ENCODE measurements around the gene SLCO2B1.

- TF ChIP-seq, protein P1, sequence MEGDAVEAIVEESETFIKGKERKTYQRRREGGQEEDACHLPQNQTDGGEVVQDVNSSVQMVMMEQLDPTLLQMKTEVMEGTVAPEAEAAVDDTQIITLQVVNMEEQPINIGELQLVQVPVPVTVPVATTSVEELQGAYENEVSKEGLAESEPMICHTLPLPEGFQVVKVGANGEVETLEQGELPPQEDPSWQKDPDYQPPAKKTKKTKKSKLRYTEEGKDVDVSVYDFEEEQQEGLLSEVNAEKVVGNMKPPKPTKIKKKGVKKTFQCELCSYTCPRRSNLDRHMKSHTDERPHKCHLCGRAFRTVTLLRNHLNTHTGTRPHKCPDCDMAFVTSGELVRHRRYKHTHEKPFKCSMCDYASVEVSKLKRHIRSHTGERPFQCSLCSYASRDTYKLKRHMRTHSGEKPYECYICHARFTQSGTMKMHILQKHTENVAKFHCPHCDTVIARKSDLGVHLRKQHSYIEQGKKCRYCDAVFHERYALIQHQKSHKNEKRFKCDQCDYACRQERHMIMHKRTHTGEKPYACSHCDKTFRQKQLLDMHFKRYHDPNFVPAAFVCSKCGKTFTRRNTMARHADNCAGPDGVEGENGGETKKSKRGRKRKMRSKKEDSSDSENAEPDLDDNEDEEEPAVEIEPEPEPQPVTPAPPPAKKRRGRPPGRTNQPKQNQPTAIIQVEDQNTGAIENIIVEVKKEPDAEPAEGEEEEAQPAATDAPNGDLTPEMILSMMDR (conservative IDR thresholded peaks at IDR 0.05; ENCODE audit: low read depth, low read length), result 0 out of 2 replicates have a peak, but pooled peaks have one; percentile 43
- TF ChIP-seq EZH2 (IDR thresholded peaks at IDR 0.05; ENCODE audit: borderline replicate concordance, low read depth, low read length, poor library complexity, severe bottlenecking), result no peak
These were observed 91.2 kb downstream of the SLCO2B1 start for GRCh38 chr11:75241906-75242644.

Data from A673 (cell line).